OCI-M1 (cell line): ENCODE measurements around the gene CHADL.
A peak's percentile ranks its signal among the peaks of the same experiment; 100 is the strongest.

Source experiments
- DNase-seq: peaks from one replicate; lab custom pipeline; 2025; lab: John Stamatoyannopoulos, UW

Gene CHADL

DNA sequence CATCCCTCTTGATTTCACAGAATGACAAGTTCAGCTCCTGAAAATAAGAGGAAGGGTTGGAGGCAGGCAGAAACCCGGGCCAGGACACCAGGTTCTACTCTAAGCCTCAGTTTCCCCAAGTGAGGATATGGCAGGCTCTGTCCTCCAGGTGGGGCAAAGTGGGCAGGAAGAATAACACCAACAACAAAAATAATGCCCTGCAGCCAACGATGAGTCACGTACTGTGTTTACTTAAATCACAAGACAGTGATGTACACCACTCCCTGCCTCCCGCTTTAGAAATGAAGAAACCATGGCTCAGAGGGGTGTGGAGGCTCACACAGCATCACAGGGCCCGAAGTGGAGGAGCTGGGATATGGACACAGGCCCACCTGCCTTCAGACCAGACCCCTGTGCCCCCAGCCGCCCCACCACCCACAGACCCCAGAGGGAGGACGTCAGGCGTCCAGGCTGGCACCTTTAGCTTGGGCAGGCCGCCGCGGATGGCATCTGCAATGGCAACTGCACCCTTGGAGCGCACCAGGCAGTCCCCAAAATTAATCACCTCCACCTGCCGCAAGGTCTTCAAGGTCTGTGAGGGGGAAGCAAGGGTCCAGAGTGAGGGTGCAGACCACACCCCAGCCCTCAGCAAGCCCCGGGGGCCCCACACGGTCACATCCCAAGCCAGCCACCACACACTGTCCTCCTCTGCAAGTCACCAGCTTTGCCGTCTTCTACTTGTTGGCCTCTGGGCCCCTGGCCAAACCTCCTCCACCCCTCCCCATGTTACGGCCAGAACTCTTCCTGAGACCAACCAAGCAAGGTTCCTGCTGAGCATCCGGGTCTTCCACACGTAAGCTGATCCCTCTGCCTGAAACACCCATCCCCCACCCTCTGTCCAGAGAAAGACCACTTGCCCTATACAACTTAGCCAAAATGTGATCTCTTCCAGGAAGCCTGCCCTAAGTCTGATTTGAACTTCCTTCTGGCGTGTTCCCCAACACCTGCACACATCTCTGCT, 15.8 kb upstream of the CHADL start:
- DNase-seq, result no peak

DNA sequence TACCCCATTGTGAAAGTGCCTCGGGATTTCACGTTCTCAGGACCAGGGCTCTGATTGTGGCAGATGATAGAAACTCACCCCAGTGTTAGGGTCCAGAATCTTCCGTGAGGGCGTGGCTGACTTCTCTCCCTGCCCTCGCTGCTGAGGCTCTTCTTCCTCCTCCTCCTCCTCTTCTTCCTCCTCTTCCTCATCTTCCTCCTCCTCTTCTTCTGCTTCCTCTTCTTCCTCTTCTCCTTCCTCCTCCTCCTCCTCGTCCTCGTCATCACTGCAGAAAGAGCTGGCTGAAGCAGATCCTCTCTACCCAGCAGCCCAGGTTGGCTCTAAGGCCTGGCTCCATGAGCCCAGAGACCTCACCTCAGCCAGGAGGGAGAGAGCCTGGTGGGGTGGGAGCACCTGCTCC, 13.5 kb upstream of the CHADL start:
- DNase-seq, result no peak

- no peak for DNase-seq
Observed at GRCh38 chr22:41252365-41252764, 11.6 kb upstream of the CHADL start.

DNA sequence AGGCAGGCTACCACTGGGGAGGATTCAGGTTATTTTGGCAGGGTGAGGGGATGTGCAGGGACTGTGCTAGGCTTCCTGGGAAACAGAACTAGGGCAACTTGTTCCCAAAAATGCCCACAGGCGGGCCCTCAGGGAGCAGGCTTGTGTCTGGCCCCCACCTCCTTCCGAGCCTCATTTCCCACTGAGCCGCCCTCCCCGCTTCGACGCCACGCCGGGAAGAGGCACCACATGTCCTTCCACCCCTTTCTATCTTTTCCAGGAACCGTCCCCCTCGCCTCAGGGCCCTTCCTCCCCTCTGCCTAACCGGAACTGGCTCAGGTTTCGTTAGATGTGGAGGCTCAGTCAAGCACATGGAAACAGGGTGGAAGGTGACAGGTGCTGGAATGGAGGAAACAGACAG, 9.4 kb upstream of the CHADL start:
- DNase-seq, result no peak

DNA sequence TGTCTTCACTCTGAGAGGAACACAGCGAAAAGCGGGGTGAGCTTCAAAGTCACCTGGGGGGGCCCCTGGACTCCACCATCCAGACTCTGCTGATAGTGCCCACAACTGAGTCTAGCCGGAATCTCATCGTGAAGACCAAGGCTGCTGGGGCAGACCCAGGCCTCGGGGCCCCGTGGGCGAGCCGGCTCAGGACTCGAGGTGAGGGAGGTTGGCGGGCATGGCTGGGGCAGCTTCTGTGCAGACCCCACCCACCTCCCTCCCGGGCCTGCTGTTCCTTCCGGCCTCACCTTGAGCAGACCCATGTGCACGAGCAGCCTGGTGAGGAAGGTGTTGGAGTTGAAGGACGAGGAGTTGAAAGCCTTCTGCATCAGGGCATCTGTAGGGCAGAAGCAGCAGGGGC, 8.7 kb upstream of the CHADL start:
- DNase-seq, result no peak

DNA sequence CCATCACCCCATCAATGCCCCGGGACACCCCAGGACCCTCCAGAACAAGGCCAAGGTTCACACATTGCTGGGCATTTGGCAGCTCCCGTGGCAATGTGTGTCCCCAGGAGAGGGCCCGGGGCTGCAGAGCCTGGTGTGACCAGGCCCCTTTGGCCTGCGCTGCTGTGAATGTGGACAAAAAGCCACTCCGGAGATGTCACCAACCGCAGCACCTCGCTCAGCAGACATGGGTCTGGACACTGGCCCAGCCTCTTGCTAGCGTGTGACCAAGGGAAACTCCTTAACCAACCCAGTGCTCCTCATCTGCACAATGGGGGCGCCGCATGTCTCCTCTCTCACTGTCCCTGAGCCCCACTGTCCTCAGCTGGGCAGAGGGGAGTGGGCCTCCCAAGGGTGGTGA, 8.0 kb upstream of the CHADL start:
- no peak for DNase-seq

- no peak for DNase-seq
Observed at GRCh38 chr22:41248314-41248713, 7.6 kb upstream of the CHADL start.

DNA sequence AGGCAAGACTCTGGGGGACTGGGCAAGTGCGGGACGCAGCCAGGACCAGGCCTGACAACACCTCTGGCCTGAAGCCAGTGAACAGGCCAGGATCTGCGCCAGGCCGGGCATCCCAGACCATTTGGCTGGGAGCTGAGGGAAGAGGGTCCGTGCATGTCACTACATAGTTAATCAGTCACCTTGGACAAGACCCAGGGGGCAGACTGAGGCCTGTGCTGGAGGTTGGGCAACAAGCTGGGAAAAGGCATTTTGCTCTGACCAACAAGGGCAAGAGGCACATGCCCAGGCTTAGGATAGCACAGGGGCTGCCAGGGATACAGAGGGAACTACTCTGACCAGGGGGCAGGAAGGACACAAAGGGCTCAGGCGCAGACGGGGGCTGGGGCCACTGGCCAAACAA, 7.0 kb upstream of the CHADL start:
- DNase-seq, result no peak

DNA sequence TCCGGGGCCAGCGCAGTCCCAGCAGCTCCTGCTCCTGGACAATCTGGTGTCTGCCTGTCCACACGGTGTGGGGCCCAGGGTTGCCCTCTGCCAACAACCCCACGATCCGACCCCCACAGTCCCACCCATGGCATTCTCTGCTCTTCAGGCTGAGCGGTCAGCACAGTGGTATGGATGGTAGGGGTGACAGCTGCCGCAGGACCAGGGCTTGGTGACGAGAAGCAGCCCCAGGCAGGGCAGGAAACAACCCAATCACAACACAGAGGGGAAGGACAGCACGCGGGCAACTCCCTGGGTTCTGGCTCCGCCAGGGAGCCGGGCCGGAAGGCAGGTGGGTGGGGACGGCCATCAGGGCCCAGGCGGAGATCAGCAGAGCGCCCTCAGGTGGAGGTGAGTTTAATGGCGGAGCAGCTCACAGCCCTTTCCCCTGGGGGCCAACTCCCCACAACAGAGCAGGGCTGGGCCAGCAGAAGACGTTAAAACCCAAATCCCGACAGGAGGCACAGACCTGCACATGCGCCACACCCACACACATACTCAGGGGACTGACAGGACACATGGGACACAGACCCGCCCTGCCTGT, 5.3 kb upstream of the CHADL start:
- DNase-seq, result no peak

DNA sequence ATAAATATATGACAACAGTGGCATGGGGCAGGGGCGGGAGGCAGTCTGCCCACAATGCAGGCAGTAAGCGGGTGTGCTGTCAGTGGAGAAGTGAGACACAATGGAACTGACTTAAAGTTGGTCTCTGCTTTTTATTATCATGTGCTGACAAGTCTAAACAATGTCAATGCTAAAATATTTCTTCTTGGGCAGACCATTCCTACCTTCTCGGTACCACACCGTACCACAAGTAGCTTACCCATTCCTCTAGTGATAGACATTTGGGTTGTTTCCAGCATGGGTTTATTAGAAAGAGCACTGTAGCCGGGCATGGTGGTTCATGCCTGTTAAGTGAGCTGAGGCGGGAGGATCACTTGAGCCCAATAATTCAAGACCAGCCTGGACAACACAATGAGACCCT, 2.6 kb upstream of the CHADL start:
- no peak for DNase-seq

GRCh38 chr22:41242396-41243117, 1.8 kb upstream of the CHADL start:
- DNase-seq, result no peak

- DNase-seq, result no peak
Observed at GRCh38 chr22:41241133-41241676, 474 bp upstream of the CHADL start.

DNA sequence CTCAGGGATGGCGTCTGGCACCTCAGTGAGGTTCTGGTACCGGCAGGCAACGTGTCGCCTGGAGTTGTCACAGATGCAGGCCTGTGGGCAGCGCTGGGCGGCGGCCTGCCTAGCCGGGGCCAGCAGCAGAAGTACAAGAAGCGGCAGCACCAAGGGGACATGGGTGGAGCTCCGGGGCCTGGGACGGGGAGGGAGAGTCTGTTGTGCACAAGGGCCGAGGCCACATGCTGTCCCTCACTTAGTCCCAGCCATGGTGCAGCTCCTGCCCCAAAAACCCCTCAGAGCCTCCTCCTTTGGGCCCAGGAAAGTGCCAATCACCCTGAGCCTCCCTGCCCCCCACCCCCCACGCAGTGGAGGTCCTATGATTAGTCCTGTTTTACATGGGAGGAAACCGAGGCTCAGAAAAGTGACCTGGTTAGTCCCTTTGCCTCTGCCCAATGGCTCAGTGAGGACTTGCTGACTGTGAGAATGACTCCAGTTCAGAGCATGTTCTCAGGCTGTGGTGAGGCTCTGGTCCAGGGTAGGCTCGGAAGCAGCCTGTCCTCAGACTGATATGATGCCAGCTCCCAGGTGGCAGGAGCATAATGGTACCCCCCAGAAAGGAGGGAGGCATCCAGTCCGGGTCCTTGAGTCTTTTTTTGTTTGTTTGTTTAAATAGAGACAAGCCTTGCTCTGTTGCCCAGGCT, 1.1 kb downstream of the CHADL start:
- DNase-seq, result peak; percentile 7

DNA sequence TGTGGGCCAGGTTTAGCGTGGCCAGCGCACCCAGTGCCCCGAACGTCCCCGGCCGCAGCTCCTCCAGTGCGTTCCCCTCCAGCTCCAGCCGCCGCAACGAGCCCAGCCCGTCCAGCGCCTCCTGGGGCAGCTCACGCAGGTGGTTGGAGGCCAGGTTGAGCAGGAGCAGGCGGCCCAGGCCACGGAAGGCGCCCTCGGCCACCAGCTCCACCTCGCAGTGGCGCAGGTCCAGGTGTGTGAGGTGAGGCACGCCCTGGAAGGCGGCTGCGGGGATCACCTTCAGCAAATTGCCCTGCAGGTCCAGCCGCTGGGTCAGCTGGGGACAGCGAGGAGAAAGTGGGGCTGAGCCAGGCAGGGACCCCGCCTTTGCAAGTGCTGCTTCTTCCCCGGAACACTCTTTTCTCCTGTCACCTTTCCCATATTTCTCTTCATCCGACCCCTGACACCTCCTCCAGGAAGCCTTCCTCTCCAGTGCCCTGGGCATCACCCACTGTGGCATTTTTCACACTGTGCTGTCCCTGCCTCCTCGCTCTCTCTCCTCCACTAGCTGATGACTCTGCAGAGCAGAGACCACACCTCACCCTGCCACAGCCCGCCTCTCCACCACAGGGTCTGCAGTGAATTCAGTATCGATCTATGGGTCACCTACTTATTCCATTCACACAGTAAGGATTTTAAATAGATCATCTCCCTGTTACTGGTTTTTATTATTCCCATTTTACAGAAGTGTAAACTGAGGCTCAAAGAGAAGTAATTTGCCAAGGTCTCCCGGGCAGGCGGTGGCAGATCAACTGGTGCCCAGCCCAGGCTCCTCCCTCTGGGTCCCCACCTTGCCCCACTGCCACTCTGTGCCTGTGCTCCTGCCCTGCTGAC, 1.9 kb downstream of the CHADL start:
- DNase-seq, result no peak

- peak; percentile 45 for DNase-seq
Observed at GRCh38 chr22:41237707-41238569, 2.8 kb downstream of the CHADL start.

DNA sequence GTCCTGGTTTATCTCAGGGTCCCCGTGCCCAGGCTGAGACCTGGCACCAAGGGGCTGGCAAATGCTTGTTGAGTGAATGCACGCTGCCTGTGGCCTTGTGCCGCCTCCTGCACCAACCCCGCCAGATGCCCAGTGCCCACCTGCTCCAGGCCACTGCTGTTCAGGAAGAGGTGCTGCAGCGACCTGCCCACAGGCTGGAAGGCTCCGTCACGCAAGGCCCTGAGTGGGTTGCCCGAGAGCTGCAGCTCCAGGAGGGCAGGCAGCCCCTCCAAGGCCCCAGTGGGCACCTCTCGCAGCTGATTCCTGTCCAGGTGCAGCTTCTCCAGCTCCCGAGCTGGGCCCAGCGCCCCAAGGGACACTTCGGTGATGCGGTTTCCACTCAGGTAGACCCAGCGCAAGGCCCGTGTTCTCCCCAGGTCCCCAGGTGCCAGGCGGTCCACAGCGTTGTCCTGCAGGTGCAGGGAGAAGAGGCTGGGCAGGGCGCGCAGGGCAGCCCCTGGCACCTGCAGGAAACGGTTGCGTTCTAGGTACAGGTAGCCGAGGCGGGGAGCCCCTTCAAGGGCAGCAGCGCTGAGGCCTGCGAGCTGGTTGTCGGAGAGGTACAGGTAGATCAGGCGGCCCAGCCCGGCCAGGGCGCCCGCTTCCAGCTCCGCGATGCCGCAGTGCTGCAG, 3.6 kb downstream of the CHADL start:
- no peak for DNase-seq

DNA sequence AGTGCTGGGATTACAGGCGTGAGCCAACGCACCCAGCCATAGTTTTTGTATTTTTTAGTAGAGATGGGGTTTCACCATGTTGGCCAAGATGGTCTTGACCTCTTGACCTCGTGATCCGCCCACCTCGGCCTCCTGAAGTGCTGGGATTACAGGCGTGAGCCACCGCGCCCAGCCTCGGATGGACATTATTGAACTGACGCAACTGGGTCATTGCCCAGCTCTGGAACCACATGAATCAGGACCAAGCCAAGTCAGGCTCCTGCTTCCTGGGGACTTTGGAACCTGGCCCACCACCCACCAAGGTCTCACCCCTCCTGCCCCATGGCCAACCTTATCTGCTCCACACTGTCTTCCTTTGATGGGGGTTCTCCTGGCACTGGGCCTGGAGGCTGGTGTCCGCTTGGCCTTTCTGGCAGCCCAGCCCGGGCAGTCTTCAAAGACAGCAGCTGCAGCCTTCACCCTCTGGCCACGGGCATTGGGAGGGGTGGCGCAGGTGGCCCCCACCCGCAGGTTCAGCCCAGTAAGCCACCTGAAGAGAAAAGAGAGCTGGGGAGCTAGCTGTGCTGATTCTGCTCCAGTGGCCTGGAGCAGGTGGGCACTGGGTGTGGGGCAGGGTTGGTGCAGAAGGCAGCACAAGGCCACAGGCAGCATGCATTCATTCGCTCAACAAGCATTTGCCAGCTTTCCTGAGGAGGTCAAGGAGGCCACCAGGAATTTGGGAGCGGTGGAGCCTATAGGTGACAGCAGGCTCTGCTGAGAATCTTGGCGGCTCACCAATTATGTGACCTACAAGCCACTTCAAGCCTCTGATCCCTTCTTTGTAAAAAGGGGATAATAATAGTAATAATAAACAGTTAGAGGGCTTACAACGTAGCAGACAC, 5.7 kb downstream of the CHADL start:
- DNase-seq, result no peak

GRCh38 chr22:41231369-41231768, 9.4 kb downstream of the CHADL start:
- no peak for DNase-seq
